OCI-LY7 (cell line): ENCODE measurements around the gene ZNF599. TPM values are rescaled to one million over a fixed set of nuclear protein-coding genes. Genes with fewer than 3 reads are reported as not detected.

ENCODE experiments used
- BruUV-seq: library from RNA; stranded (reverse); fragments of 400-500 nt; replicated peaks from 2 replicates; lab custom pipeline; 2021; lab: Mats Ljungman, UMichigan
- CTCF ChIA-PET: fragments of 300-600 bp; sonication (Branson Sonifier 250); formaldehyde crosslinking; loops from one replicate; lab custom pipeline; 2022; ENCODE audit warnings: antibody characterized with exemption; ENCODE audit not compliant: unreplicated experiment; lab: Charles Lee
- POLR2A ChIA-PET: fragments of 300-600 bp; sonication (Branson Sonifier 250); formaldehyde crosslinking; loops from one replicate; lab custom pipeline; 2022; ENCODE audit warnings: antibody characterized with exemption; lab: Charles Lee
- DNase-seq: peaks from one replicate; pipeline ENCODE4 v3.0.0-alpha.2; 2015; ENCODE audit warnings: low spot score
- H2AFZ ChIP-seq: fragments of 200-600 bp; sonication (generic), shearing (Covaris generic); 2 replicates; pipeline ENCODE4 v1.6.1; 2014; ENCODE audit warnings: mild to moderate bottlenecking, antibody characterized with exemption, low read length, moderate library complexity
- H3K27ac ChIP-seq: fragments of 200-600 bp; sonication (generic); 2 replicates; pipeline ENCODE4 v1.5.1; 2014; ENCODE audit warnings: mixed run types, low read depth, mild to moderate bottlenecking, moderate library complexity, low read length, inconsistent platforms; ENCODE audit not compliant: poor library complexity, severe bottlenecking
- H3K36me3 ChIP-seq: fragments of 200-600 bp; sonication (generic); 2 replicates; pipeline ENCODE4 v1.6.1; 2014; ENCODE audit warnings: mild to moderate bottlenecking, antibody characterized with exemption, low read length, moderate library complexity, mixed read lengths; ENCODE audit not compliant: insufficient read depth
- H3K4me1 ChIP-seq: fragments of 200-600 bp; sonication (generic); 2 replicates; pipeline ENCODE4 v1.5.1; 2014; ENCODE audit warnings: mild to moderate bottlenecking, low read length; ENCODE audit not compliant: insufficient read depth, poor library complexity, severe bottlenecking
- H3K4me2 ChIP-seq: fragments of 200-600 bp; sonication (generic); 2 replicates; pipeline ENCODE4 v1.6.1; 2014; ENCODE audit warnings: mild to moderate bottlenecking, low read length
- H3K4me3 ChIP-seq: fragments of 200-600 bp; sonication (generic); 2 replicates; pipeline ENCODE4 v1.5.1; 2014; ENCODE audit warnings: mild to moderate bottlenecking, low read depth, low read length; ENCODE audit not compliant: poor library complexity, severe bottlenecking
- H3K79me2 ChIP-seq: fragments of 200-600 bp; sonication (generic); 2 replicates; pipeline ENCODE4 v1.6.1; 2016; ENCODE audit warnings: low read depth, mild to moderate bottlenecking, low read length, moderate library complexity, mixed read lengths; ENCODE audit not compliant: insufficient read depth
- H3K9me2 ChIP-seq: fragments of 200-600 bp; sonication (generic); 2 replicates; pipeline ENCODE4 v1.6.1; 2016; ENCODE audit warnings: mild to moderate bottlenecking, low read length, mixed read lengths; ENCODE audit not compliant: insufficient read depth
- H3K9me3 ChIP-seq: fragments of 200-600 bp; sonication (generic); 2 replicates; pipeline ENCODE4 v1.6.1; 2014; ENCODE audit warnings: mild to moderate bottlenecking, mixed run types, low read length, mixed read lengths
- H4K20me1 ChIP-seq: fragments of 200-600 bp; sonication (generic); 2 replicates; pipeline ENCODE4 v1.6.1; 2014; ENCODE audit warnings: mild to moderate bottlenecking, antibody characterized with exemption, low read length, moderate library complexity, mixed read lengths; ENCODE audit not compliant: insufficient read depth
- CTCF ChIP-seq: fragments of 200-600 bp; sonication (generic); conservative IDR thresholded peaks from 2 replicates; pipeline ENCODE4 v1.5.1; 2014; ENCODE audit warnings: mild to moderate bottlenecking, antibody characterized with exemption, low read length, moderate library complexity, mixed read lengths
- EZH2phosphoT487 ChIP-seq: fragments of 200-600 bp; sonication (generic); IDR thresholded peaks from 2 replicates; pipeline ENCODE4 v1.6.1; 2018; ENCODE audit warnings: low read depth, borderline replicate concordance, mild to moderate bottlenecking, mixed run types, antibody characterized with exemption, low read length, moderate library complexity, mixed read lengths
- intact Hi-C: fragments of 100-400 bp; cut with micrococcal nuclease; formaldehyde crosslinking; loops from one replicate; pipeline ENCODE4 v1.10.0; 2022; ENCODE audit not compliant: unreplicated experiment
- total RNA-seq, 2 experiments: library from RNA; depleted of rRNA in 1 of 2; stranded (reverse); fragments of >200 nt in 1 of 2; shearing (Covaris generic) in 1 of 2; gene quantifications; 2 replicates each; pipeline ENCODE4 v1.2.3, GENCODE V29; 2014 to 2022

Gene ZNF599
- total RNA-seq, 2 experiments from 2014 or later: 3.0 to 3.3 TPM

GRCh38 chr19:34786236-34786635 lies 13.2 kb upstream of the ZNF599 start:
- H3K9me3 ChIP-seq: no peaks in the 10 kb centered on the region
- H3K79me2 ChIP-seq: no peaks in the 10 kb centered on the region
- no peak for TF ChIP-seq CTCF
- no peak for TF ChIP-seq EZH2phosphoT487
- no peak for DNase-seq
- H3K36me3 ChIP-seq: no peaks in the 10 kb centered on the region
- no peak overlapping the region for H2AFZ ChIP-seq
- POLR2A ChIA-PET: no interaction called here
- no peaks in the 10 kb centered on the region for H3K9me2 ChIP-seq
- H3K4me3 ChIP-seq: no peak overlapping the region
- no peaks in the 10 kb centered on the region for H3K4me1 ChIP-seq
- H3K4me2 ChIP-seq: no peak overlapping the region
- no peaks in the 10 kb centered on the region for H4K20me1 ChIP-seq
- intact Hi-C loops: no loop called here
- BruUV-seq: no TSS peak
- CTCF ChIA-PET: no interaction called here
- no peak overlapping the region for H3K27ac ChIP-seq

GRCh38 chr19:34779652-34780051 lies 6.6 kb upstream of the ZNF599 start:
- intact Hi-C loops: no loop called here
- H4K20me1 ChIP-seq: no peaks in the 10 kb centered on the region

More at GRCh38 chr19:34779652-34780051, 6.6 kb upstream of the ZNF599 start:
- no TSS peak for BruUV-seq
- no peak for DNase-seq
- Histone ChIP-seq H3K36me3 (no peaks in the 10 kb centered on the region), H3K9me2 (no peaks in the 10 kb centered on the region), H3K27ac (no peak overlapping the region), H3K79me2 (no peaks in the 10 kb centered on the region), H3K4me2 (no peak overlapping the region), H3K4me3 (no peak overlapping the region), H3K4me1 (no peaks in the 10 kb centered on the region), H2AFZ (no peak overlapping the region), H3K9me3 (0 out of 2 replicates have a peak, but pooled peaks cover 5% of the 10 kb centered on the region)
- POLR2A ChIA-PET: no interaction called here
- CTCF ChIA-PET: no interaction called here
- no peak for TF ChIP-seq CTCF
- no peak for TF ChIP-seq EZH2phosphoT487
